ENCODE results near the gene MRPL24.

GRCh38 chr1:156689953-156690674 lies 50.8 kb downstream of the MRPL24 start:
- TF ChIP-seq CTCF (IDR thresholded peaks at IDR 0.05) (no peak), POLR2AphosphoS5 (IDR thresholded peaks at IDR 0.05) (no peak)

Data from prostate gland (tissue), 2 donors.